Measurements from ENCODE around the gene PSAP.
"Not testable (repeated sequence)": the region's sequence is repeated elsewhere in the genome, so short reads cannot be mapped to it uniquely, and the experiment has no call there.

The PSAP gene

GRCh38 chr10:71874680-71875354 is 23.8 kb upstream of the PSAP start:
- in situ Hi-C loops (cut with HindIII; ENCODE audit: low sequenced_read_pairs), result not testable (repeated sequence)

GRCh38 chr10:71873582-71874211 is 22.6 kb upstream of the PSAP start:
- in situ Hi-C loops (cut with HindIII; ENCODE audit: low sequenced_read_pairs), result no loop called here

- in situ Hi-C loops (cut with HindIII; ENCODE audit: low sequenced_read_pairs), result not testable (repeated sequence)
These were observed 18.6 kb upstream of the PSAP start for GRCh38 chr10:71869601-71870000.

GRCh38 chr10:71868192-71868697 is 17.2 kb upstream of the PSAP start:
- in situ Hi-C loops (cut with HindIII; ENCODE audit: low sequenced_read_pairs), result no loop called here

GRCh38 chr10:71865561-71866041 is 14.6 kb upstream of the PSAP start:
- in situ Hi-C loops (cut with HindIII; ENCODE audit: low sequenced_read_pairs), result no loop called here

GRCh38 chr10:71864911-71865361 is 13.9 kb upstream of the PSAP start:
- in situ Hi-C loops (cut with HindIII; ENCODE audit: low sequenced_read_pairs), result no loop called here

- in situ Hi-C loops (cut with HindIII; ENCODE audit: low sequenced_read_pairs), result no loop called here
These were observed 12.2 kb upstream of the PSAP start for GRCh38 chr10:71863203-71863602.

GRCh38 chr10:71860243-71861029 is 9.4 kb upstream of the PSAP start:
- in situ Hi-C loops (cut with HindIII; ENCODE audit: low sequenced_read_pairs), result no loop called here

GRCh38 chr10:71857934-71858890 is 7.2 kb upstream of the PSAP start:
- in situ Hi-C loops (cut with HindIII; ENCODE audit: low sequenced_read_pairs), result no loop called here

GRCh38 chr10:71856619-71857018 is 5.6 kb upstream of the PSAP start:
- in situ Hi-C loops (cut with HindIII; ENCODE audit: low sequenced_read_pairs), result no loop called here

GRCh38 chr10:71854031-71854430 is 3.0 kb upstream of the PSAP start:
- in situ Hi-C loops (cut with HindIII; ENCODE audit: low sequenced_read_pairs), result no loop called here

GRCh38 chr10:71852355-71852937 is 1.4 kb upstream of the PSAP start:
- in situ Hi-C loops (cut with HindIII; ENCODE audit: low sequenced_read_pairs), result no loop called here

GRCh38 chr10:71851465-71852095 is 529 bp upstream of the PSAP start:
- in situ Hi-C loops (cut with HindIII; ENCODE audit: low sequenced_read_pairs), result not testable (repeated sequence)

GRCh38 chr10:71850021-71850742 is 869 bp downstream of the PSAP start:
- in situ Hi-C loops (cut with HindIII; ENCODE audit: low sequenced_read_pairs), result no loop called here

- in situ Hi-C loops (cut with HindIII; ENCODE audit: low sequenced_read_pairs), result loop anchor here (5.0 kb wide), 1 partner anchor 88 kb away; no protein-coding TSS in a partner anchor
These were observed 1.6 kb downstream of the PSAP start for GRCh38 chr10:71849461-71849908.

- in situ Hi-C loops (cut with HindIII; ENCODE audit: low sequenced_read_pairs), result loop anchor here (5.0 kb wide), 1 partner anchor 89 kb away; no protein-coding TSS in a partner anchor
These were observed 2.5 kb downstream of the PSAP start for GRCh38 chr10:71848325-71849275.

GRCh38 chr10:71847418-71847817 is 3.6 kb downstream of the PSAP start:
- in situ Hi-C loops (cut with HindIII; ENCODE audit: low sequenced_read_pairs), result loop anchor here (5.0 kb wide), 1 partner anchor 90 kb away; no protein-coding TSS in a partner anchor

All from endothelial cell of hepatic sinusoid (primary cell).